MM.1S (cell line): Measurements from ENCODE around the gene STRIP2.
"Not testable (repeated sequence)": the region's sequence is repeated elsewhere in the genome, so short reads cannot be mapped to it uniquely, and the experiment has no call there.

Experiments
- DNase-seq: peaks from one replicate; pipeline ENCODE4 v3.0.0-alpha.2; 2015
- H2AFZ ChIP-seq: fragments of 300-600 bp; sonication (generic); 2 replicates; pipeline ENCODE4 v1.6.0; 2016; ENCODE audit warnings: antibody characterized with exemption, low read length
- H3F3A ChIP-seq: fragments of 300-600 bp; sonication (generic); 2 replicates; pipeline ENCODE4 v1.6.1; 2016; ENCODE audit warnings: mild to moderate bottlenecking, antibody characterized with exemption, low read length, moderate library complexity, mixed read lengths; ENCODE audit not compliant: insufficient read depth
- H3K27ac ChIP-seq: fragments of 300-600 bp; sonication (generic); 2 replicates; pipeline ENCODE4 v1.5.1; 2016; ENCODE audit warnings: mild to moderate bottlenecking, low read length
- H3K27me3 ChIP-seq: fragments of 300-600 bp; sonication (generic); replicated peaks from 2 replicates; pipeline ENCODE4 v1.6.0; 2016; ENCODE audit warnings: low read length; ENCODE audit not compliant: insufficient read depth
- H3K36me3 ChIP-seq: fragments of 300-600 bp; sonication (generic); replicated peaks from 2 replicates; pipeline ENCODE4 v1.6.1; 2016; ENCODE audit warnings: mild to moderate bottlenecking, low read length, mixed read lengths; ENCODE audit not compliant: insufficient read depth
- H3K4me1 ChIP-seq: fragments of 300-600 bp; sonication (generic); 2 replicates; pipeline ENCODE4 v1.6.1; 2016; ENCODE audit warnings: low read length, mixed read lengths
- H3K4me2 ChIP-seq: fragments of 300-600 bp; sonication (generic); 2 replicates; pipeline ENCODE4 v1.6.0; 2016; ENCODE audit warnings: low read depth, low read length
- H3K4me3 ChIP-seq: fragments of 300-600 bp; sonication (generic); 2 replicates; pipeline ENCODE4 v1.5.1; 2016; ENCODE audit warnings: low read length, mixed read lengths
- H3K79me2 ChIP-seq: fragments of 300-600 bp; sonication (generic); 2 replicates; pipeline ENCODE4 v1.6.1; 2016; ENCODE audit warnings: mixed run types, low read length, mixed read lengths
- H3K9ac ChIP-seq: fragments of 300-600 bp; sonication (generic); 2 replicates; pipeline ENCODE4 v1.6.1; 2016; ENCODE audit warnings: low read length, mixed read lengths
- H3K9me2 ChIP-seq: fragments of 300-600 bp; sonication (generic); replicated peaks from 2 replicates; pipeline ENCODE4 v1.6.1; 2016; ENCODE audit warnings: mild to moderate bottlenecking, low read length, mixed read lengths; ENCODE audit not compliant: insufficient read depth
- H3K9me3 ChIP-seq: fragments of 300-600 bp; sonication (generic); replicated peaks from 2 replicates; pipeline ENCODE4 v1.6.1; 2016; ENCODE audit warnings: mild to moderate bottlenecking, low read length, mixed read lengths; ENCODE audit not compliant: insufficient read depth
- H4K20me1 ChIP-seq: fragments of 300-600 bp; sonication (generic); 2 replicates; pipeline ENCODE4 v1.6.1; 2016; ENCODE audit warnings: mild to moderate bottlenecking, low read length, moderate library complexity, mixed read lengths; ENCODE audit not compliant: insufficient read depth
- EZH2 ChIP-seq: fragments of 300-600 bp; sonication (generic); optimal IDR thresholded peaks from 2 replicates; pipeline ENCODE3; 2017; ENCODE audit warnings: low read depth, mild to moderate bottlenecking, antibody characterized with exemption, low read length, mixed read lengths
- EZH2phosphoT487 ChIP-seq: fragments of 300-600 bp; sonication (generic); IDR thresholded peaks from 2 replicates; pipeline ENCODE4 v1.6.1; 2018; ENCODE audit warnings: antibody characterized with exemption, low read length
- TF ChIP-seq, protein P1 (sequence below): fragments of 300-600 bp; sonication (generic); IDR thresholded peaks from 2 replicates; pipeline ENCODE4 v1.5.1; 2016; ENCODE audit warnings: antibody characterized with exemption, low read length, mixed read lengths

Gene STRIP2

DNA sequence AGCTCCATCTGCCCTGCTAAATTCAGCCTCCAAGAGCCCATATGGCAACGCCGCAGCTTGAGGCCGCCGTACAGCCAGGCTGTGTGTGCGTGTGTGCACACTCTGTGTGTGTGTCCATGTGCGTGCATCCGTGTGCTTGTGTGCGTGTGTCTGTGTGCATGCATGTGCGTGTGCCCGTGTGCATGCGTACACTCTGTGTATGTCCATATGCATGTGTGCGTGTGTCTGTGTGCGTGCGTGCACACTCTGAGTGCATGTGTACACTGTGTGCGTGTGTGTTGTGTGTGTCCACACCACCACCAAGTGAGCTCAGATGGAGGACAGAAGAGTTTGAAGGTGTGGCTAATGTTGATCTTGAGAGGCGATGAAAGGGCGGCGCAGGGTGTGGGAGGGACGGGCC, 98.1 kb downstream of the STRIP2 start:
- no peak for DNase-seq
- H3K9me2 ChIP-seq, result no peaks in the 10 kb centered on the region
- H3F3A ChIP-seq, result no peaks in the 10 kb centered on the region
- no peak overlapping the region for H2AFZ ChIP-seq
- H3K27ac ChIP-seq, result no peak overlapping the region
- H3K9me3 ChIP-seq, result no peaks in the 10 kb centered on the region
- no peaks in the 10 kb centered on the region for H3K79me2 ChIP-seq
- H3K4me1 ChIP-seq, result no peaks in the 10 kb centered on the region
- no peaks in the 10 kb centered on the region for H4K20me1 ChIP-seq
- TF ChIP-seq EZH2 (no peak), EZH2phosphoT487 (no peak)
- TF ChIP-seq, protein P1, sequence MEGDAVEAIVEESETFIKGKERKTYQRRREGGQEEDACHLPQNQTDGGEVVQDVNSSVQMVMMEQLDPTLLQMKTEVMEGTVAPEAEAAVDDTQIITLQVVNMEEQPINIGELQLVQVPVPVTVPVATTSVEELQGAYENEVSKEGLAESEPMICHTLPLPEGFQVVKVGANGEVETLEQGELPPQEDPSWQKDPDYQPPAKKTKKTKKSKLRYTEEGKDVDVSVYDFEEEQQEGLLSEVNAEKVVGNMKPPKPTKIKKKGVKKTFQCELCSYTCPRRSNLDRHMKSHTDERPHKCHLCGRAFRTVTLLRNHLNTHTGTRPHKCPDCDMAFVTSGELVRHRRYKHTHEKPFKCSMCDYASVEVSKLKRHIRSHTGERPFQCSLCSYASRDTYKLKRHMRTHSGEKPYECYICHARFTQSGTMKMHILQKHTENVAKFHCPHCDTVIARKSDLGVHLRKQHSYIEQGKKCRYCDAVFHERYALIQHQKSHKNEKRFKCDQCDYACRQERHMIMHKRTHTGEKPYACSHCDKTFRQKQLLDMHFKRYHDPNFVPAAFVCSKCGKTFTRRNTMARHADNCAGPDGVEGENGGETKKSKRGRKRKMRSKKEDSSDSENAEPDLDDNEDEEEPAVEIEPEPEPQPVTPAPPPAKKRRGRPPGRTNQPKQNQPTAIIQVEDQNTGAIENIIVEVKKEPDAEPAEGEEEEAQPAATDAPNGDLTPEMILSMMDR, result no peak
- no peaks in the 10 kb centered on the region for H3K36me3 ChIP-seq
- H3K27me3 ChIP-seq, result no peaks in the 10 kb centered on the region
- H3K4me2 ChIP-seq, result no peak overlapping the region
- no peak overlapping the region for H3K4me3 ChIP-seq
- no peak overlapping the region for H3K9ac ChIP-seq

DNA sequence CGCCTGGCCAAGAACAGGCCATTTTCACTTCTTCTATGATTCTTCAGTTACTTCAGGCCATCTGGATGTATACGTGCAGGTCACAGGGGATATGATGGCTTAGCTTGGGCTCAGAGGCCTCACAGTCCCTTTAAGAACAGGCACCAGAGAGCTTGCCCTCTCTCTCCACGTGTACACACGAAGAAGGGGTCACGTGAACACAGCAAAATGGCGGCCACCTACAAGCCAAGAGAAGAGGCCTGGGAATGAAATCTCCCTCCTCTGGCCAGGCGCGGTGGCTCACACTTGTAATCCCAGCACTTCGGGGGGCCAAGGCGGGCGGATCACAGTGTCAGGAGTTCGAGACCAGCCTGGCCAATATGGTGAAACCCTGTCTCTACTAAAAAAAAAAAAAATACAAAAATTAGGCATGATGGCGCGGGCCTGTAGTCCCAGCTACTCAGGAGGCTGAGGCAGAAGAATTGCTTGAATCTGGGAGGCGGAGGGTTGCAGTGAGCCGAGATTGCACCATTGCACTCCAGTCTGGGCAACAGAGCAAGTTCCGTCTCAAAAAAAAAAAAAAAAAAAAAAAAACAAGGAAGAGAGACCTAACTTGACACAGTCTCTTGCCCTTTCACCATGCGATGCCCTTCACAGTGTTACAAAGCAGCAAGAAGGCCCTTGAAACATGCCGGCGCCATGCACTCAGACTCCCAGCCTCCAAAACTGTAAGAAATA, 100.5 kb downstream of the STRIP2 start:
- H3K9ac ChIP-seq, H3K36me3 ChIP-seq, H3K4me1 ChIP-seq, DNase-seq, H3F3A ChIP-seq, H2AFZ ChIP-seq, H3K27me3 ChIP-seq, H3K9me3 ChIP-seq, H3K79me2 ChIP-seq, H3K4me2 ChIP-seq, H3K9me2 ChIP-seq, H3K27ac ChIP-seq, H3K4me3 ChIP-seq, H4K20me1 ChIP-seq: not testable (repeated sequence)

GRCh38 chr7:129535896-129536295, 101.7 kb downstream of the STRIP2 start:
- Histone ChIP-seq H2AFZ (no peak overlapping the region), H3K27me3 (no peaks in the 10 kb centered on the region), H3K9ac (no peak overlapping the region), H3K79me2 (no peaks in the 10 kb centered on the region), H3K27ac (no peak overlapping the region), H3K9me3 (no peaks in the 10 kb centered on the region), H3K4me3 (no peak overlapping the region), H3F3A (no peaks in the 10 kb centered on the region), H4K20me1 (no peaks in the 10 kb centered on the region), H3K9me2 (no peaks in the 10 kb centered on the region), H3K36me3 (no peaks in the 10 kb centered on the region), H3K4me2 (no peak overlapping the region), H3K4me1 (no peaks in the 10 kb centered on the region)
- no peak for DNase-seq
- TF ChIP-seq EZH2 (no peak), EZH2phosphoT487 (no peak)
- TF ChIP-seq, protein P1, result no peak

DNA sequence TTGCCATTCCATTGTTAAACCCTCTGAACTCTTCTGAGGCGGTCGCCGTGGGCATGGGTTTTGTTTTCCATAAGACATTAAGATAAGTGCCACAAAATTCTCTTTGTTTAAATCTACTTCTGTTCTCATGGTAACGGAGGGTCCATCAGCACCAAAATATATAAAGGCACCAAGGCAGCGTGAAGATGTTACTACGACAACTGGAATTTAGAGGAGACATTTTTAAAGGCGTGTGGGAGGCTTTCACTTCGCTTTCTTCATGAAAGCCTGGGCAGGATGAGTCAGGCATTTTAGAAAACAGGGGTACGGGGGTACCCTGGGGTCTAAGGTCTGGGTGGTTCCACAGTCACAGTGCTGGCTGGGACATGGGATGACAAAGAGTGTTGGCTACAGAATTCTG, 102.1 kb downstream of the STRIP2 start:
- no peak overlapping the region for H3K27ac ChIP-seq

More for the DNA sequence above, 102.1 kb downstream of the STRIP2 start:
- Histone ChIP-seq H3K4me2 (no peak overlapping the region), H3K4me1 (no peaks in the 10 kb centered on the region), H3K4me3 (no peak overlapping the region), H3K36me3 (no peaks in the 10 kb centered on the region), H3K9me2 (no peaks in the 10 kb centered on the region), H4K20me1 (no peaks in the 10 kb centered on the region), H3F3A (no peaks in the 10 kb centered on the region), H3K27me3 (no peaks in the 10 kb centered on the region), H3K9ac (no peak overlapping the region), H3K9me3 (no peaks in the 10 kb centered on the region), H3K79me2 (no peaks in the 10 kb centered on the region), H2AFZ (no peak overlapping the region)
- no peak for DNase-seq
- TF ChIP-seq EZH2 (no peak), EZH2phosphoT487 (no peak)
- TF ChIP-seq, protein P1, result no peak
